IPS-15b (cell line): Measurements from ENCODE around the gene B9D2.

Source experiments
- H3K27me3 ChIP-seq: one replicate; pipeline ENCODE4 v1.6.1; 2013; ENCODE audit warnings: low read length; ENCODE audit not compliant: control insufficient read depth, insufficient read depth
- H3K36me3 ChIP-seq: one replicate; pipeline ENCODE4 v1.6.1; 2013; ENCODE audit warnings: low read length; ENCODE audit not compliant: control insufficient read depth, insufficient read depth
- H3K4me1 ChIP-seq: one replicate; pipeline ENCODE4 v1.6.1; 2013; ENCODE audit warnings: mild to moderate bottlenecking, low read length; ENCODE audit not compliant: control insufficient read depth, insufficient read depth
- H3K4me3 ChIP-seq: one replicate; pipeline ENCODE4 v1.5.1; 2013; ENCODE audit warnings: low read depth, low read length
- H3K9ac ChIP-seq: one replicate; pipeline ENCODE4 v1.6.1; 2013; ENCODE audit warnings: low read depth, mild to moderate bottlenecking, low read length
- H3K9me3 ChIP-seq: one replicate; pipeline ENCODE4 v1.6.1; 2013; ENCODE audit warnings: mild to moderate bottlenecking, low read length; ENCODE audit not compliant: control insufficient read depth, insufficient read depth

The B9D2 gene

GRCh38 chr19:41323430-41324125, 40.4 kb downstream of the B9D2 start:
- H3K36me3 ChIP-seq = peaks cover 23% of the 10 kb centered on the region
- no peaks in the 10 kb centered on the region for H3K27me3 ChIP-seq
- peak overlapping the region; percentile 56 for H3K9ac ChIP-seq
- H3K9me3 ChIP-seq = no peaks in the 10 kb centered on the region
- H3K4me1 ChIP-seq = peaks cover 29% of the 10 kb centered on the region
- H3K4me3 ChIP-seq = no peak overlapping the region

GRCh38 chr19:41323023-41323422, 40.9 kb downstream of the B9D2 start:
- H3K36me3 ChIP-seq = peaks cover 26% of the 10 kb centered on the region
- no peaks in the 10 kb centered on the region for H3K27me3 ChIP-seq
- no peaks in the 10 kb centered on the region for H3K9me3 ChIP-seq
- no peak overlapping the region for H3K4me3 ChIP-seq
- peaks cover 28% of the 10 kb centered on the region for H3K4me1 ChIP-seq
- peak overlapping the region; percentile 56 for H3K9ac ChIP-seq

GRCh38 chr19:41322451-41322850, 41.5 kb downstream of the B9D2 start:
- H3K4me3 ChIP-seq = no peak overlapping the region
- peak overlapping the region; percentile 56 for H3K9ac ChIP-seq
- no peaks in the 10 kb centered on the region for H3K9me3 ChIP-seq
- H3K4me1 ChIP-seq = peaks cover 26% of the 10 kb centered on the region
- peaks cover 29% of the 10 kb centered on the region for H3K36me3 ChIP-seq
- no peaks in the 10 kb centered on the region for H3K27me3 ChIP-seq

- Histone ChIP-seq H3K9ac (no peak overlapping the region), H3K4me1 (peaks cover 24% of the 10 kb centered on the region), H3K36me3 (peaks cover 32% of the 10 kb centered on the region), H3K27me3 (no peaks in the 10 kb centered on the region), H3K4me3 (no peak overlapping the region), H3K9me3 (no peaks in the 10 kb centered on the region)
Observed at GRCh38 chr19:41321600-41322270, 42.2 kb downstream of the B9D2 start.

GRCh38 chr19:41321204-41321599, 42.7 kb downstream of the B9D2 start:
- H3K9me3 ChIP-seq = no peaks in the 10 kb centered on the region
- no peak overlapping the region for H3K9ac ChIP-seq
- H3K36me3 ChIP-seq = peaks cover 37% of the 10 kb centered on the region
- H3K4me1 ChIP-seq = peaks cover 22% of the 10 kb centered on the region
- H3K27me3 ChIP-seq = no peaks in the 10 kb centered on the region
- H3K4me3 ChIP-seq = no peak overlapping the region

- Histone ChIP-seq H3K36me3 (peaks cover 39% of the 10 kb centered on the region), H3K27me3 (no peaks in the 10 kb centered on the region), H3K4me1 (peaks cover 19% of the 10 kb centered on the region), H3K9me3 (no peaks in the 10 kb centered on the region), H3K9ac (no peak overlapping the region), H3K4me3 (no peak overlapping the region)
Observed at GRCh38 chr19:41320568-41320967, 43.4 kb downstream of the B9D2 start.

GRCh38 chr19:41320185-41320518, 43.8 kb downstream of the B9D2 start:
- no peaks in the 10 kb centered on the region for H3K27me3 ChIP-seq
- H3K4me3 ChIP-seq = no peak overlapping the region
- H3K9ac ChIP-seq = peak overlapping the region; percentile 4

GRCh38 chr19:41319500-41320184, 44.3 kb downstream of the B9D2 start:
- peaks cover 39% of the 10 kb centered on the region for H3K36me3 ChIP-seq
- peak overlapping the region; percentile 4 for H3K9ac ChIP-seq
- H3K27me3 ChIP-seq = no peaks in the 10 kb centered on the region
- H3K4me1 ChIP-seq = peaks cover 17% of the 10 kb centered on the region
- H3K4me3 ChIP-seq = no peak overlapping the region
- H3K9me3 ChIP-seq = no peaks in the 10 kb centered on the region

More at GRCh38 chr19:41320185-41320518, 43.8 kb downstream of the B9D2 start:
- peaks cover 39% of the 10 kb centered on the region for H3K36me3 ChIP-seq
- H3K9me3 ChIP-seq = no peaks in the 10 kb centered on the region
- peaks cover 19% of the 10 kb centered on the region for H3K4me1 ChIP-seq

- no peaks in the 10 kb centered on the region for H3K9me3 ChIP-seq
- peaks cover 39% of the 10 kb centered on the region for H3K36me3 ChIP-seq
- no peak overlapping the region for H3K4me3 ChIP-seq
- H3K9ac ChIP-seq = no peak overlapping the region
- peaks cover 10% of the 10 kb centered on the region for H3K4me1 ChIP-seq
- H3K27me3 ChIP-seq = no peaks in the 10 kb centered on the region
Observed at GRCh38 chr19:41318696-41319499, 45.1 kb downstream of the B9D2 start.

- Histone ChIP-seq H3K9me3 (no peaks in the 10 kb centered on the region), H3K27me3 (no peaks in the 10 kb centered on the region), H3K9ac (no peak overlapping the region), H3K4me1 (no peaks in the 10 kb centered on the region), H3K36me3 (peaks cover 39% of the 10 kb centered on the region), H3K4me3 (no peak overlapping the region)
Observed at GRCh38 chr19:41316306-41316920, 47.5 kb downstream of the B9D2 start.

GRCh38 chr19:41311613-41312012, 52.3 kb downstream of the B9D2 start:
- H3K36me3 ChIP-seq = peaks cover 13% of the 10 kb centered on the region

More at GRCh38 chr19:41311613-41312012, 52.3 kb downstream of the B9D2 start:
- Histone ChIP-seq H3K9ac (no peak overlapping the region), H3K4me3 (no peak overlapping the region), H3K4me1 (peaks cover 10% of the 10 kb centered on the region), H3K9me3 (no peaks in the 10 kb centered on the region), H3K27me3 (no peaks in the 10 kb centered on the region)
